IPS DF 6.9 (cell line): ENCODE results near the gene CRIP1.

Experiments used
- DNase-seq: peaks from one replicate; pipeline ENCODE4 v3.0.0-alpha.2; 2013; ENCODE audit warnings: low read depth, low spot score
- H3K27ac ChIP-seq: one replicate; pipeline ENCODE4 v1.5.1; 2013; ENCODE audit warnings: low read length, control low read depth
- H3K27me3 ChIP-seq: 2 replicates; pipeline ENCODE4 v1.6.1; 2013; ENCODE audit warnings: mild to moderate bottlenecking, low read length; ENCODE audit not compliant: control insufficient read depth, insufficient read depth
- H3K36me3 ChIP-seq: 2 replicates; pipeline ENCODE4 v1.6.1; 2013; ENCODE audit warnings: low read length; ENCODE audit not compliant: control insufficient read depth, insufficient read depth
- H3K4me1 ChIP-seq: 2 replicates; pipeline ENCODE4 v1.6.1; 2013; ENCODE audit warnings: low read length; ENCODE audit not compliant: control insufficient read depth, insufficient read depth
- H3K4me3 ChIP-seq: 2 replicates; pipeline ENCODE4 v1.5.1; 2013; ENCODE audit warnings: mild to moderate bottlenecking, low read length
- H3K9me3 ChIP-seq: 2 replicates; pipeline ENCODE4 v1.6.1; 2013; ENCODE audit warnings: low read length, inconsistent platforms; ENCODE audit not compliant: control insufficient read depth, insufficient read depth
- WGBS: extraction: QIAGEN DNeasy Blood & Tissue Kit; methylation state at CpG from one replicate; pipeline ENCODE4 v1.1.7; 2013; ENCODE audit warnings: mixed read lengths, missing lambda C conversion rate; ENCODE audit not compliant: insufficient read length, insufficient coverage; 5-methylcytosine and 5-hydroxymethylcytosine counted together

The CRIP1 gene

GRCh38 chr14:105464501-105464900, 22.2 kb upstream of the CRIP1 start:
- Histone ChIP-seq H3K4me3 (no peak overlapping the region), H3K4me1 (peaks cover 1% of the 10 kb centered on the region; the same call in 1 of the 2 replicates), H3K27me3 (no peaks in the 10 kb centered on the region), H3K36me3 (peaks cover 72% of the 10 kb centered on the region), H3K27ac (no peak overlapping the region), H3K9me3 (no peaks in the 10 kb centered on the region)
- no CpG with 5 or more reads among the region's 33 CpGs for WGBS
- DNase-seq = no peak

- WGBS = no CpG with 5 or more reads among the region's 20 CpGs
- DNase-seq = no peak
- H3K4me3 ChIP-seq = no peak overlapping the region
- H3K9me3 ChIP-seq = no peaks in the 10 kb centered on the region
- H3K36me3 ChIP-seq = peaks cover 69% of the 10 kb centered on the region
- peaks cover 1% of the 10 kb centered on the region; the same call in 1 of the 2 replicates for H3K4me1 ChIP-seq
- H3K27ac ChIP-seq = no peak overlapping the region
- H3K27me3 ChIP-seq = no peaks in the 10 kb centered on the region
Measured at GRCh38 chr14:105465209-105466031, 21.3 kb upstream of the CRIP1 start.

- no peak for DNase-seq
- no CpG with 5 or more reads among the region's 53 CpGs for WGBS
- no peaks in the 10 kb centered on the region for H3K27me3 ChIP-seq
- no peaks in the 10 kb centered on the region for H3K9me3 ChIP-seq
- no peak overlapping the region for H3K4me3 ChIP-seq
- peaks cover 4% of the 10 kb centered on the region for H3K4me1 ChIP-seq
- H3K27ac ChIP-seq = no peak overlapping the region
- H3K36me3 ChIP-seq = peaks cover 62% of the 10 kb centered on the region
Measured at GRCh38 chr14:105466531-105467248, 20.0 kb upstream of the CRIP1 start.

DNA sequence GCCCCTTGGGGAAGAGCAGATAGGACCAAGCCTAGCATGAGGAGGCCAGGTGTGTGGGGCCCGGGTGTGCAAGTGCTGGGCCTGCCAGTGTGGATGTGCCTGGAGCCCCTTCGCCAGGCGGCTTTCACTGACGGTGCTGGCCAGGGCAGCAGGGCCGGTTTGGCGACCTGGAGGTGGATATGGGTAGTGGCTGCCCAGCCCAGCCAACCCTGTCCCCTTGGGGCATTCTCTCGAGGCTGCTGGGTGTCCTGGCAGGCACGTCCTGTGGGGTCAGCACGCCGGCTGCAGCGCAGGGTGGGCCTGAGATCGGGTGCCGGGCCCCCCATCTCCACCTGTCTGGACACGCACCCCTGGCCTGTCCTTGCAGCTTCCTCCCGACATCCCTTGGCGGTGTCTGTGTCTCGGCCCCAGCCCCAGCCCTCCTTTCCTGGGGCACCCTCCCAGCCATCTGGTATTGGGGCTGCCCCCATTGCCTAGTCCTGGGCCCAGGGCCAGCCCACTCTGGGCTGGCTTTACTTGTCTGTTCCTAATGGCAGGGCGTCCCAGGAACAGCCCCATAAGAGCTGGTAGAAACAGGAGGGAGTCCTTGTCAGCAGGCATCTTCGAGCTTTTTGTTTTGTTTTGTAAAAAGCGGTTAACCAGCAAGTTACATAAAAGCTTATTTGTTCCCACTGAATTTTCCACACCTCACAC, 19.3 kb upstream of the CRIP1 start:
- no CpG with 5 or more reads among the region's 20 CpGs for WGBS
- no peak overlapping the region for H3K4me3 ChIP-seq
- H3K9me3 ChIP-seq = no peaks in the 10 kb centered on the region
- H3K27ac ChIP-seq = no peak overlapping the region
- no peak for DNase-seq
- H3K4me1 ChIP-seq = peaks cover 4% of the 10 kb centered on the region
- no peaks in the 10 kb centered on the region for H3K27me3 ChIP-seq
- H3K36me3 ChIP-seq = peaks cover 62% of the 10 kb centered on the region

DNA sequence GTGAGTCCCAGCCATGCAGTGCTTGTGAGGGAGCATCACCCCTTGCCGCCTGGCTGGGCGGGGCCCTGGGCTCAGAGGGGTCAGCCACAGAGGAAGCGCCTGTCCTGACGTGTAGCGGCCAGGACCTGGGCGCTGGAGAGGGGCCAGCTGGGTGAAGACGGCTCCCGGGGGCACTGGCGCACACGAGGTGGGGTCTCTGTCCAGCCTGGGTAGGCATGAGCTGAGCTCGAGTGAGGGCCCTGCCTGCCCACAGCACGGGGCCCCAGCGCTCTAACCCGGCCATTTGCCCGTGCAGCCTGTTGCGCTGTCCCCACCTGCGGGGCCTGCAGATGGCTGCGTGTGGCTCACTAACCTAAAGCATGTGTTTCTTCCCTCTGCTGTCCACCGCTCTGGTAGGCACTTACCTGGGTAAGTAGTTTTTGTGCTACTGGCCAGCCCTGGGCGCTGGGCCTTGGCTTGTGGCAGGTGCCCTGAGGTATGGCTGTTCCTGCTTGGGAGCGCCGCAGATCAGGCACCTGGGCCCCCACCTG, 18.7 kb upstream of the CRIP1 start:
- no peaks in the 10 kb centered on the region for H3K27me3 ChIP-seq
- H3K36me3 ChIP-seq = peaks cover 59% of the 10 kb centered on the region
- H3K9me3 ChIP-seq = no peaks in the 10 kb centered on the region
- H3K27ac ChIP-seq = no peak overlapping the region
- H3K4me3 ChIP-seq = no peak overlapping the region
- H3K4me1 ChIP-seq = peaks cover 4% of the 10 kb centered on the region
- whole genome bisulfite sequencing = no CpG with 5 or more reads among the region's 22 CpGs
- no peak for DNase-seq

GRCh38 chr14:105468621-105469241, 18.0 kb upstream of the CRIP1 start:
- WGBS = no CpG with 5 or more reads among the region's 19 CpGs
- H3K27ac ChIP-seq = no peak overlapping the region
- H3K4me3 ChIP-seq = no peak overlapping the region
- no peak for DNase-seq
- peaks cover 52% of the 10 kb centered on the region for H3K36me3 ChIP-seq
- H3K4me1 ChIP-seq = peaks cover 7% of the 10 kb centered on the region
- no peaks in the 10 kb centered on the region for H3K27me3 ChIP-seq
- H3K9me3 ChIP-seq = no peaks in the 10 kb centered on the region

DNA sequence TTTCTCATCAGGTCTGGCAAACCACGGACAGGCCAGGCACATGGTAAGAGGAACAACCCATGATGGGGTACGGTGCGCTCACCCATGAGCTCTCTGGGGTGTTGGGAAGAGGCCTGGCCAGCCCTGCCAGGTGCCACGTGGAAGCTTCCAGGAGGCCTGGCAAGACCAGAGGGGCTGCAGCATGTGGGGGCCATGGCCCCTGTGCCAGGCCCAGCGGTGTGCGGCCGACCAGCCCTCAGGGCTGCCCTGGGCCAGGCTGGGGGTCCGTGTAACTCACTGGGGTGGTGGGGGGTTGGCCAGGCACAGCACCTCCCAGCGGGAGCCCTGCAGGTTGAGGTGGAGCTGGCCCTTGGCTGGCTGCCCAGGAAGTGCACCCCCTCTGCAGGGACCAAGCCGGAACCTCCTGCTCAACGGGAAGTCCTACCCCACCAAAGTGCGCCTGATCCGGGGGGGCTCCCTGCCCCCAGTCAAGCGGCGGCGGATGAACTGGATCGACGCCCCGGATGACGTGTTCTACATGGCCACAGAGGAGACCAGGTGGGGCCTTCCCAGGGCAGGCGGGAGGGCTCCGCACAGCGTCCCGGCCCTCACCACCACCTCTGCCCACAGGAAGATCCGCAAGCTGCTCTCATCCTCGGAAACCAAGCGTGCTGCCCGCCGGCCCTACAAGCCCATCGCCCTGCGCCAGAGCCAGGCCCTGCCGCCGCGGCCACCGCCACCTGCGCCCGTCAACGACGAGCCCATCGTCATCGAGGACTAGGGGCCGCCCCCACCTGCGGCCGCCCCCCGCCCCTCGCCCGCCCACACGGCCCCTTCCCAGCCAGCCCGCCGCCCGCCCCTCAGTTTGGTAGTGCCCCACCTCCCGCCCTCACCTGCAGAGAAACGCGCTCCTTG, 17.0 kb upstream of the CRIP1 start:
- Histone ChIP-seq H3K36me3 (peaks cover 43% of the 10 kb centered on the region), H3K9me3 (no peaks in the 10 kb centered on the region), H3K27me3 (no peaks in the 10 kb centered on the region), H3K27ac (no peak overlapping the region), H3K4me3 (no peak overlapping the region; the same call in 1 of the 2 replicates), H3K4me1 (peaks cover 7% of the 10 kb centered on the region)
- WGBS = no CpG with 5 or more reads among the region's 54 CpGs
- DNase-seq = no peak

DNA sequence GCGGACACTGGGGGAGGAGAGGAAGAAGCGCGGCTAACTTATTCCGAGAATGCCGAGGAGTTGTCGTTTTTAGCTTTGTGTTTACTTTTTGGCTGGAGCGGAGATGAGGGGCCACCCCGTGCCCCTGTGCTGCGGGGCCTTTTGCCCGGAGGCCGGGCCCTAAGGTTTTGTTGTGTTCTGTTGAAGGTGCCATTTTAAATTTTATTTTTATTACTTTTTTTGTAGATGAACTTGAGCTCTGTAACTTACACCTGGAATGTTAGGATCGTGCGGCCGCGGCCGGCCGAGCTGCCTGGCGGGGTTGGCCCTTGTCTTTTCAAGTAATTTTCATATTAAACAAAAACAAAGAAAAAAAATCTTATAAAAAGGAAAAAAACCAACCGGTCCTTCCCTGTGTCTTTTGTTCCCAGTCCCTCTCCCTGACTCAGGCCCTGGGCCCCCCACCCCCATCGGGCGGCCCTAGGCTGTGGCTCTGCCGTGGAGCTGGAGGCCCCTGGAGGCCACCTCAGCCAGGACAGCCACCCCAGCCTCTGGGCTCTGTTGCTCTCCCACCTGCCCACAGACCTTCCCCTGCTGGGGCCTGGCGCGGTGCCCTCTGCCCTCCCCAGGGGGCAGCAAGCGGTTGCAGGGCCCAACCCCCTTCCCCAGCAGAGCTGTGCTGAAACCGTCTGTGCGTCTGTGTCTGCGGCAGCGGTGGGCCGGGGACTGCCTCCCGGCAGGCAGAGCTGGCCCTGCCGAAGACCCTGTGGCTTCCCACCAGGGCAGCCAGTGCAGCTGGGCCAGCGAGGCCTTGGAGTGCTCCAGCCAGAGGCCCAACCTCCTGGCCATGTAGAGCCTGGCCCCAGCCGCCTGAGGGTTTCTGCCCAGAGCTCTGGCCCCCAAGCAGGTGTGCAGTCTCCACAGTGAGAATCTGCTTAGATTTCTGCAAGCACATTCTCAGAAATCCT, 16.1 kb upstream of the CRIP1 start:
- H3K27me3 ChIP-seq = peaks cover 5% of the 10 kb centered on the region; the same call in 1 of the 2 replicates
- no peak overlapping the region for H3K27ac ChIP-seq
- no peaks in the 10 kb centered on the region for H3K9me3 ChIP-seq
- H3K4me1 ChIP-seq = peaks cover 10% of the 10 kb centered on the region
- WGBS = no CpG with 5 or more reads among the region's 34 CpGs
- no peak for DNase-seq
- no peak overlapping the region for H3K4me3 ChIP-seq
- H3K36me3 ChIP-seq = peaks cover 36% of the 10 kb centered on the region
